ENCODE results near the gene DGKK.

The DGKK gene

DNA sequence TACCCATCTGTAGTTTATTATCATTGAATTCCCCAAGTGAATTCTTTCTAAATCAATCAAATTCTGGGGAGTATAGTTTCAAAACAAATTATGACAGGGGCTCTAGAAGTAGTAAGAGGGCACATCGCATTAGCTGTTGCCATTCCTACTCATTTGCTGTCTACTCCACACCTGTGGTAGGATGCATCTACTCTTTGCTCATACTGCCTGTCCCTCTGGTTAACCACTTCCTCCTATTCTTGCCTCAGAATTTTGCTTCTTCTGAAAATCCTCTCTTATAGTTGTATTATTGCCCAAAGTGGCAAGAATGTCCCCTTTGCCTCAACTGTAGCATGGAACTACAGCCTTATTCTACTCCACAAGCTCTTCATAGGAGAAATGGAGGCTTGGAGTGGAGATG is 12.7 kb upstream of the DGKK start:
- TF ChIP-seq SPI1 (IDR thresholded peaks at IDR 0.05; ENCODE audit: borderline replicate concordance, low read depth), result no peak
- TF ChIP-seq CTCF (IDR thresholded peaks at IDR 0.05; ENCODE audit: insufficient read depth, low read length), result no peak
- TF ChIP-seq GABPA (IDR thresholded peaks at IDR 0.05; ENCODE audit: low read depth), result no peak
- peak; percentile 69; the same call in 1 of the 2 replicates for TF ChIP-seq POLR2AphosphoS5 (IDR thresholded peaks at IDR 0.05; ENCODE audit: low read depth)
- TF ChIP-seq REST (IDR thresholded peaks at IDR 0.05; ENCODE audit: insufficient replicate concordance, low read depth), result no peak
- H3K27ac ChIP-seq (replicated peaks), result peak overlapping the region; percentile 89
- H3K27me3 ChIP-seq (ENCODE audit: insufficient read depth, poor library complexity, severe bottlenecking), result no peaks in the 10 kb centered on the region
- H3K4me3 ChIP-seq (replicated peaks; ENCODE audit: insufficient read depth, low read length), result no peak overlapping the region
- DNase-seq (ENCODE audit: low read depth in 1 of 2, low spot score in 1 of 2), result peak; percentile 6 to 75

DNA sequence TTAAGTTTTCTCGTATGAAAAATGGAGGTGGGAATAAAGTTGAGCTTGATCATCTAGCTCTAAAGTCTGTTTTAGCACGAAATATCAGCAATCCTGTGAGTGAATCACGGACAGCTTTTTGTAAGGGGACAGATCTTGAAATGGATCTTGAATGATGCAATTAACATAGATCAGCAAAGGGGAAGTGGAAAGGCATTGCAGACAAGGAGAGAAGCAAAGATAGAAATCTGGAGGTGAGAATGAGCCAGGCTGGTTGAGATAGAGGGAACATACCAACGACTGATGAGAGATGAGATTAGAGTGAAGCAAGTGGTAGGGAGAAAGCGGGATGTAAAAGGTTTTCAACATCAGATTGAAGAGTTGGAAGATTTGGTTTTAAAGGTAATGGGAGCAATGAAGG is 4.6 kb upstream of the DGKK start:
- Histone ChIP-seq H3K27me3 (ENCODE audit: insufficient read depth, poor library complexity, severe bottlenecking) (peaks cover 12% of the 10 kb centered on the region), H3K27ac (replicated peaks) (no peak overlapping the region), H3K4me3 (replicated peaks; ENCODE audit: insufficient read depth, low read length) (no peak overlapping the region)
- TF ChIP-seq GABPA (IDR thresholded peaks at IDR 0.05; ENCODE audit: low read depth), result no peak
- TF ChIP-seq SPI1 (IDR thresholded peaks at IDR 0.05; ENCODE audit: borderline replicate concordance, low read depth), result peak; percentile 78
- DNase-seq (ENCODE audit: low read depth in 1 of 2, low spot score in 1 of 2), result peak; percentile 15 to 24

DNA sequence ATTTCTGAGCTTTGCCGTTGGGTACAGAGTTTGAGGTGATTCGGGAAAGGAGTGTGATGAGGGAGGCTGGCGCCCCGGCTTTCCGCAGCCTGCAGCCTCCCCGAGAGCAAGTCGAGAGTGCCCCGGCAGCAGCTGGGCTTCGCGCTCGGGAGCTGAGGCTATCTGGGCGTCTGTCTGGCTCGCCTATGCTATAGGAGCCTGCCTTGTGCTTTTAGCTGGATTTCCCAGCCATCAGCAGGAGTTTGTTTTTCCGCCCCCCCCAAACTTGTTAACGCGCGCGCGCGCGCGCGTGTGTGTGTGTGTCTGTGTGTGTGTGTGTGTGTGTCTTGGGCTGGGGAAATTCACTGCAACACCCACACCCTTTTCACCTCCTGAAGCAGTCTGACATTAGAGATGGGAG is 765 bp upstream of the DGKK start:
- H3K27ac ChIP-seq (replicated peaks), result no peak overlapping the region
- no peak overlapping the region for H3K4me3 ChIP-seq (replicated peaks; ENCODE audit: insufficient read depth, low read length)
- DNase-seq (ENCODE audit: low read depth in 1 of 2, low spot score in 1 of 2), result no peak
- TF ChIP-seq CTCF (IDR thresholded peaks at IDR 0.05; ENCODE audit: insufficient read depth, low read length) (no peak), REST (IDR thresholded peaks at IDR 0.05; ENCODE audit: insufficient replicate concordance, low read depth) (no peak), POLR2AphosphoS5 (IDR thresholded peaks at IDR 0.05; ENCODE audit: low read depth) (no peak), SPI1 (IDR thresholded peaks at IDR 0.05; ENCODE audit: borderline replicate concordance, low read depth) (no peak), GABPA (IDR thresholded peaks at IDR 0.05; ENCODE audit: low read depth) (no peak)
- peaks cover 36% of the 10 kb centered on the region for H3K27me3 ChIP-seq (ENCODE audit: insufficient read depth, poor library complexity, severe bottlenecking)

- DNase-seq (ENCODE audit: low read depth in 1 of 2, low spot score in 1 of 2), result no peak
- TF ChIP-seq POLR2AphosphoS5 (IDR thresholded peaks at IDR 0.05; ENCODE audit: low read depth) (no peak), SPI1 (IDR thresholded peaks at IDR 0.05; ENCODE audit: borderline replicate concordance, low read depth) (no peak), GABPA (IDR thresholded peaks at IDR 0.05; ENCODE audit: low read depth) (no peak), CTCF (IDR thresholded peaks at IDR 0.05; ENCODE audit: insufficient read depth, low read length) (no peak), REST (IDR thresholded peaks at IDR 0.05; ENCODE audit: insufficient replicate concordance, low read depth) (no peak)
- Histone ChIP-seq H3K4me3 (replicated peaks; ENCODE audit: insufficient read depth, low read length) (no peak overlapping the region), H3K27me3 (ENCODE audit: insufficient read depth, poor library complexity, severe bottlenecking) (peaks cover 36% of the 10 kb centered on the region), H3K27ac (replicated peaks) (no peak overlapping the region)
Measured at GRCh38 chrX:50469206-50469605, 1.4 kb downstream of the DGKK start.

All from HL-60 (cell line).